ENCODE results near the gene MFAP4.

GRCh38 chr17:19372439-19372838 is 14.6 kb downstream of the MFAP4 start:
- TF ChIP-seq CTCF (IDR thresholded peaks at IDR 0.05; ENCODE audit: insufficient read depth, low read length, poor library complexity, severe bottlenecking) (no peak), EZH2phosphoT487 (conservative IDR thresholded peaks at IDR 0.05; ENCODE audit: low read length) (no peak)
